ENCODE data around the gene ACKR3. TPM values are rescaled to one million over a fixed set of nuclear protein-coding genes. Genes with fewer than 3 reads are reported as not detected.

Gene ACKR3
- total RNA-seq, 2 experiments from 2014 or later: 1.3 to 1.5 TPM

GRCh38 chr2:236582968-236583367 is 13.3 kb downstream of the ACKR3 start:
- Mint-ChIP-seq H3K4me3 (no peak overlapping the region), H3K9me3 (no peaks in the 10 kb centered on the region), H3K27ac (no peak overlapping the region), H3K27me3 (no peaks in the 10 kb centered on the region), H3K36me3 (peaks cover 4% of the 10 kb centered on the region), H3K4me1 (no peaks in the 10 kb centered on the region)
- DNase-seq: no peak

- Mint-ChIP-seq H3K4me1 (no peaks in the 10 kb centered on the region), H3K36me3 (peaks cover 4% of the 10 kb centered on the region), H3K4me3 (no peak overlapping the region), H3K27ac (no peak overlapping the region), H3K9me3 (no peaks in the 10 kb centered on the region), H3K27me3 (no peaks in the 10 kb centered on the region)
- DNase-seq: no peak
Observed at GRCh38 chr2:236583621-236584203, 14.1 kb downstream of the ACKR3 start.

GRCh38 chr2:236584521-236585384 is 15.1 kb downstream of the ACKR3 start:
- no peaks in the 10 kb centered on the region for H3K9me3 Mint-ChIP-seq
- H3K36me3 Mint-ChIP-seq: peaks cover 4% of the 10 kb centered on the region
- H3K27ac Mint-ChIP-seq: no peak overlapping the region
- no peak overlapping the region for H3K4me3 Mint-ChIP-seq
- H3K27me3 Mint-ChIP-seq: no peaks in the 10 kb centered on the region
- H3K4me1 Mint-ChIP-seq: no peaks in the 10 kb centered on the region
- no peak for DNase-seq

GRCh38 chr2:236585966-236586365 is 16.3 kb downstream of the ACKR3 start:
- Mint-ChIP-seq H3K27me3 (no peaks in the 10 kb centered on the region), H3K4me1 (no peaks in the 10 kb centered on the region), H3K9me3 (no peaks in the 10 kb centered on the region), H3K27ac (no peak overlapping the region), H3K36me3 (no peaks in the 10 kb centered on the region), H3K4me3 (no peak overlapping the region)
- DNase-seq: no peak

- no peak overlapping the region for H3K4me3 Mint-ChIP-seq
- no peaks in the 10 kb centered on the region for H3K4me1 Mint-ChIP-seq
- H3K9me3 Mint-ChIP-seq: no peaks in the 10 kb centered on the region
- no peaks in the 10 kb centered on the region for H3K36me3 Mint-ChIP-seq
- no peak overlapping the region for H3K27ac Mint-ChIP-seq
- DNase-seq: no peak
- no peaks in the 10 kb centered on the region for H3K27me3 Mint-ChIP-seq
Observed at GRCh38 chr2:236587861-236588815, 18.5 kb downstream of the ACKR3 start.

- no peak for DNase-seq
- Mint-ChIP-seq H3K27ac (no peak overlapping the region), H3K9me3 (no peaks in the 10 kb centered on the region), H3K27me3 (no peaks in the 10 kb centered on the region), H3K36me3 (no peaks in the 10 kb centered on the region), H3K4me3 (no peak overlapping the region), H3K4me1 (no peaks in the 10 kb centered on the region)
Observed at GRCh38 chr2:236588932-236589592, 19.4 kb downstream of the ACKR3 start.

- H3K27ac Mint-ChIP-seq: no peak overlapping the region
- no peaks in the 10 kb centered on the region for H3K36me3 Mint-ChIP-seq
- H3K9me3 Mint-ChIP-seq: no peaks in the 10 kb centered on the region
- no peaks in the 10 kb centered on the region for H3K27me3 Mint-ChIP-seq
- H3K4me3 Mint-ChIP-seq: no peak overlapping the region
- DNase-seq: no peak
- no peaks in the 10 kb centered on the region for H3K4me1 Mint-ChIP-seq
Observed at GRCh38 chr2:236590846-236591245, 21.2 kb downstream of the ACKR3 start.

GRCh38 chr2:236592821-236593220 is 23.2 kb downstream of the ACKR3 start:
- H3K9me3 Mint-ChIP-seq: no peaks in the 10 kb centered on the region
- no peaks in the 10 kb centered on the region for H3K27me3 Mint-ChIP-seq
- H3K4me3 Mint-ChIP-seq: no peak overlapping the region

GRCh38 chr2:236593531-236593930 is 23.9 kb downstream of the ACKR3 start:
- H3K27ac Mint-ChIP-seq: no peak overlapping the region
- H3K4me1 Mint-ChIP-seq: no peaks in the 10 kb centered on the region
- H3K9me3 Mint-ChIP-seq: no peaks in the 10 kb centered on the region
- H3K4me3 Mint-ChIP-seq: no peak overlapping the region
- DNase-seq: no peak
- H3K27me3 Mint-ChIP-seq: no peaks in the 10 kb centered on the region
- no peaks in the 10 kb centered on the region for H3K36me3 Mint-ChIP-seq

More at GRCh38 chr2:236592821-236593220, 23.2 kb downstream of the ACKR3 start:
- H3K36me3 Mint-ChIP-seq: no peaks in the 10 kb centered on the region
- no peak for DNase-seq
- H3K4me1 Mint-ChIP-seq: no peaks in the 10 kb centered on the region
- no peak overlapping the region for H3K27ac Mint-ChIP-seq

GRCh38 chr2:236593956-236594355 is 24.3 kb downstream of the ACKR3 start:
- Mint-ChIP-seq H3K4me3 (no peak overlapping the region), H3K36me3 (no peaks in the 10 kb centered on the region), H3K27ac (no peak overlapping the region), H3K27me3 (no peaks in the 10 kb centered on the region), H3K4me1 (no peaks in the 10 kb centered on the region), H3K9me3 (no peaks in the 10 kb centered on the region)
- DNase-seq: no peak

- H3K27ac Mint-ChIP-seq: no peak overlapping the region
- H3K36me3 Mint-ChIP-seq: no peaks in the 10 kb centered on the region
Observed at GRCh38 chr2:236597629-236598028, 28.0 kb downstream of the ACKR3 start.

GRCh38 chr2:236599059-236599458 is 29.4 kb downstream of the ACKR3 start:
- Mint-ChIP-seq H3K4me3 (no peak overlapping the region), H3K36me3 (no peaks in the 10 kb centered on the region), H3K4me1 (no peaks in the 10 kb centered on the region), H3K9me3 (no peaks in the 10 kb centered on the region), H3K27me3 (no peaks in the 10 kb centered on the region), H3K27ac (no peak overlapping the region)
- DNase-seq: no peak

More at GRCh38 chr2:236597629-236598028, 28.0 kb downstream of the ACKR3 start:
- H3K4me3 Mint-ChIP-seq: no peak overlapping the region
- no peak for DNase-seq
- no peaks in the 10 kb centered on the region for H3K27me3 Mint-ChIP-seq
- no peaks in the 10 kb centered on the region for H3K4me1 Mint-ChIP-seq
- no peaks in the 10 kb centered on the region for H3K9me3 Mint-ChIP-seq

GRCh38 chr2:236600158-236600557 is 30.5 kb downstream of the ACKR3 start:
- Mint-ChIP-seq H3K27ac (no peak overlapping the region), H3K36me3 (no peaks in the 10 kb centered on the region)

GRCh38 chr2:236600892-236601291 is 31.3 kb downstream of the ACKR3 start:
- no peaks in the 10 kb centered on the region for H3K36me3 Mint-ChIP-seq
- H3K27me3 Mint-ChIP-seq: peaks cover 10% of the 10 kb centered on the region
- no peaks in the 10 kb centered on the region for H3K9me3 Mint-ChIP-seq
- no peak for DNase-seq
- H3K4me1 Mint-ChIP-seq: no peaks in the 10 kb centered on the region
- H3K27ac Mint-ChIP-seq: no peak overlapping the region
- no peak overlapping the region for H3K4me3 Mint-ChIP-seq

More at GRCh38 chr2:236600158-236600557, 30.5 kb downstream of the ACKR3 start:
- DNase-seq: no peak
- peaks cover 6% of the 10 kb centered on the region for H3K27me3 Mint-ChIP-seq
- H3K9me3 Mint-ChIP-seq: no peaks in the 10 kb centered on the region
- no peak overlapping the region for H3K4me3 Mint-ChIP-seq
- H3K4me1 Mint-ChIP-seq: no peaks in the 10 kb centered on the region

Measured in activated naive CD8-positive, alpha-beta T cell treated with anti-CD3 and anti-CD28 coated beads for 36 hours (primary cell).